GM12878 (cell line): ENCODE measurements around the gene CAMK2G. TPM values are rescaled to one million over a fixed set of nuclear protein-coding genes. Genes with fewer than 3 reads are reported as not detected.
A peak's percentile ranks its signal among the peaks of the same experiment; 100 is the strongest.

ENCODE experiments used
- CBFB ChIP-seq: IDR thresholded peaks from 2 replicates; pipeline ENCODE4 v1.6.1; 2016; ENCODE audit warnings: antibody characterized with exemption, low read depth
- CREM ChIP-seq: IDR thresholded peaks from 2 replicates; pipeline ENCODE4 v1.6.1; 2014; ENCODE audit warnings: antibody characterized with exemption, low read depth
- FOS ChIP-seq: IDR thresholded peaks from 3 replicates; pipeline ENCODE4 v1.6.1; 2011; ENCODE audit warnings: borderline replicate concordance; ENCODE audit not compliant: insufficient read length; ENCODE audit errors: extremely low read depth
- KLF5 ChIP-seq: fragments of 450-650 bp; IDR thresholded peaks from 2 replicates; pipeline ENCODE4 v1.6.1; 2014; ENCODE audit warnings: mild to moderate bottlenecking; ENCODE audit not compliant: partially characterized antibody
- LARP7 ChIP-seq: fragments of 450-650 bp; IDR thresholded peaks from 2 replicates; pipeline ENCODE4 v1.6.1; 2017; ENCODE audit warnings: mild to moderate bottlenecking
- MTA2 ChIP-seq: fragments of 450-650 bp; IDR thresholded peaks from 2 replicates; pipeline ENCODE4 v1.6.1; 2016; ENCODE audit warnings: low read depth, mild to moderate bottlenecking, moderate library complexity
- SIN3A ChIP-seq: IDR thresholded peaks from 2 replicates; pipeline ENCODE4 v1.6.1; 2012; ENCODE audit warnings: low read depth, low read length, improper control_type of control experiment
- SUZ12 ChIP-seq: fragments of 200-600 bp; sonication (generic); IDR thresholded peaks from one replicate; pipeline ENCODE4 v1.6.1; 2018; ENCODE audit warnings: antibody characterized with exemption, mild to moderate bottlenecking; ENCODE audit not compliant: unreplicated experiment
- TARDBP ChIP-seq: IDR thresholded peaks from 2 replicates; pipeline ENCODE4 v1.6.1; 2016; ENCODE audit warnings: borderline replicate concordance
- TBL1XR1 ChIP-seq: IDR thresholded peaks from 2 replicates; pipeline ENCODE4 v1.6.1; 2012; ENCODE audit warnings: low read depth, low read length, improper control_type of control experiment
- TCF3 ChIP-seq: IDR thresholded peaks from 2 replicates; pipeline ENCODE4 v1.6.1; 2012; ENCODE audit warnings: low read depth, mild to moderate bottlenecking, low read length, borderline replicate concordance; ENCODE audit not compliant: insufficient read depth
- WRNIP1 ChIP-seq: IDR thresholded peaks from 2 replicates; pipeline ENCODE4 v1.6.1; 2011; ENCODE audit warnings: low read depth, low read length, improper control_type of control experiment, borderline replicate concordance
- ZNF592 ChIP-seq: fragments of 450-650 bp; IDR thresholded peaks from 2 replicates; pipeline ENCODE4 v1.6.1; 2017; ENCODE audit warnings: mild to moderate bottlenecking, moderate library complexity
- ZSCAN29 ChIP-seq: fragments of 450-650 bp; IDR thresholded peaks from 2 replicates; pipeline ENCODE4 v1.6.1; 2017; ENCODE audit warnings: mild to moderate bottlenecking, moderate library complexity
- ZZZ3 ChIP-seq: IDR thresholded peaks from 2 replicates; pipeline ENCODE4 v1.6.1; 2011; ENCODE audit warnings: low read depth; ENCODE audit not compliant: control insufficient read depth, insufficient read length
- polyA plus RNA-seq, 11 experiments: library from polyadenylated mRNA; depleted of rRNA in 4 of 11; unstranded in 6 of 11; stranded (reverse) in 5 of 11; fragments of >200 nt; fragmentation: Nextera tagmentation in 4 of 11; fragmentation: Illumina TruSeq in 1 of 11; extraction: Ambion mirVana in 4 of 11; extraction: Trizol in 1 of 11; gene quantifications; 1 replicate in 1 of 11; 2 replicates in 10 of 11; pipeline versions ENCODE4 v1.2.1 to v1.2.3, GENCODE V29; 2011 to 2016; ENCODE audit warnings: inconsistent platforms in 2 of 11, missing spikeins in 2 of 11, low read depth in 1 of 11
- total RNA-seq, 4 experiments: library from RNA; depleted of rRNA in 3 of 4; stranded (reverse); fragments of >200 nt in 3 of 4; fragmentation: Illumina TruSeq in 1 of 4; extraction: Trizol in 1 of 4; gene quantifications; 2 replicates each; pipeline versions ENCODE4 v1.2.1 to v1.2.3, GENCODE V29; 2013 to 2021

CAMK2G gene
- total and polyA plus RNA-seq, 10 of the 15 experiments (the other 5 are each of a cell fraction or from before 2014, with no cell fraction given), result 5.5 to 24.3 (median 16.9) TPM

GRCh38 chr10:73857446-73857845 is 16.9 kb downstream of the CAMK2G start (continued):
- TF ChIP-seq CBFB (no peak), ZSCAN29 (no peak), FOS (no peak), SIN3A (no peak), ZZZ3 (no peak), TBL1XR1 (no peak), WRNIP1 (no peak), MTA2 (0 out of 2 replicates have a peak, but pooled peaks have one; percentile 37), TCF3 (no peak), CREM (no peak), LARP7 (no peak), TARDBP (no peak), ZNF592 (no peak), SUZ12 (no peak), KLF5 (no peak)
